Forelimb muscle (tissue), 1 donor: ENCODE measurements around the gene DLK2. TPM values are rescaled to one million over a fixed set of nuclear protein-coding genes. Genes with fewer than 3 reads are reported as not detected.
"Not testable (repeated sequence)": the region's sequence is repeated elsewhere in the genome, so short reads cannot be mapped to it uniquely, and the experiment has no call there.

Experiments used
- DNase-seq: peaks from one replicate; pipeline ENCODE4 v3.0.0-alpha.2; 2013; ENCODE audit warnings: low read depth
- polyA plus RNA-seq: library from polyadenylated mRNA; unstranded; fragments of 120-200 nt; gene quantifications from one replicate; pipeline ENCODE4 v1.2.1, GENCODE V29; 2013; ENCODE audit not compliant: insufficient read length

DLK2 gene
- polyA plus RNA-seq = 2.8 TPM

- no peak for DNase-seq
These were observed at the start of gene DLK2 for GRCh38 chr6:43455531-43456428. TSS of gene DLK2 (minus strand) at chr6:43455548. CDS start at chr6:43454825, 723 bp downstream.

GRCh38 chr6:43503443-43503842 is 48.1 kb upstream of the DLK2 start:
- DNase-seq = no peak

- DNase-seq = no peak
These were observed 47.3 kb upstream of the DLK2 start for GRCh38 chr6:43502666-43503065.

GRCh38 chr6:43500921-43501320 is 45.6 kb upstream of the DLK2 start:
- no peak for DNase-seq

- DNase-seq = no peak
These were observed 43.9 kb upstream of the DLK2 start for GRCh38 chr6:43499028-43499815.

- DNase-seq = not testable (repeated sequence)
These were observed 42.9 kb upstream of the DLK2 start for GRCh38 chr6:43498291-43498690.

GRCh38 chr6:43497689-43498088 is 42.3 kb upstream of the DLK2 start:
- no peak for DNase-seq

- no peak for DNase-seq
These were observed 41.7 kb upstream of the DLK2 start for GRCh38 chr6:43497129-43497396.

- DNase-seq = no peak
These were observed 41.2 kb upstream of the DLK2 start for GRCh38 chr6:43496370-43497128.

GRCh38 chr6:43495409-43495941 is 40.1 kb upstream of the DLK2 start:
- DNase-seq = no peak

GRCh38 chr6:43494766-43495165 is 39.4 kb upstream of the DLK2 start:
- no peak for DNase-seq

GRCh38 chr6:43494321-43494720 is 39.0 kb upstream of the DLK2 start:
- DNase-seq = no peak

- no peak for DNase-seq
These were observed 38.5 kb upstream of the DLK2 start for GRCh38 chr6:43493833-43494232.

- DNase-seq = no peak
These were observed 37.9 kb upstream of the DLK2 start for GRCh38 chr6:43493230-43493629.

GRCh38 chr6:43492673-43493072 is 37.3 kb upstream of the DLK2 start:
- no peak for DNase-seq

GRCh38 chr6:43491750-43492661 is 36.7 kb upstream of the DLK2 start:
- DNase-seq = no peak

GRCh38 chr6:43490523-43490939 is 35.2 kb upstream of the DLK2 start:
- no peak for DNase-seq

- no peak for DNase-seq
These were observed 34.1 kb upstream of the DLK2 start for GRCh38 chr6:43489277-43490072.

- no peak for DNase-seq
These were observed 33.4 kb upstream of the DLK2 start for GRCh38 chr6:43488667-43489276.
